ENCODE results near the gene ARID3A.

Gene ARID3A

DNA sequence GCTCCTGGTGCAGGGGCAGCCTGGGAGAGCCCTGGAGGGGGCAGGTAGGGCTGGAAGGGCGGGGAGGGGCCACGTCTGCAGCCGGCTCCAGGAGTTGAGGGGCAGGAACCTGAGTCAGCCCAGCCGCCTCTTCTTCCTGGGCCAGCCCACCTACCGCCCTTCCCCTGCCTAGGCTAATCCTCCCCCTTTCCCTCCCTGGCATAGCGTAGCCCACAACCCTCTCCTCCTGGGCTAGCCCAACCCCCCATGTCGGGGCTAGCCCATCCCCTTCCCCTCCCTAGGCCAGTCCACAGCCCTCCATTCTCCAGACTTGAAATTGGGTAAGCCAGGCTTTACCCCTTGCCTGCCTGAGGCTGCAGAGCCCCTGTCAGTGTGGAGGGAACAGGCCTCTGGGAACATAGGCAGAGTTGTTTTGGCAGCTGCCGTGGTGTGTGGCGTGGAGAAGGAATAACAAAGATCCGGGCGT lies 37.7 kb downstream of the ARID3A start:
- no peak for DNase-seq (ENCODE audit: low read depth)

DNA sequence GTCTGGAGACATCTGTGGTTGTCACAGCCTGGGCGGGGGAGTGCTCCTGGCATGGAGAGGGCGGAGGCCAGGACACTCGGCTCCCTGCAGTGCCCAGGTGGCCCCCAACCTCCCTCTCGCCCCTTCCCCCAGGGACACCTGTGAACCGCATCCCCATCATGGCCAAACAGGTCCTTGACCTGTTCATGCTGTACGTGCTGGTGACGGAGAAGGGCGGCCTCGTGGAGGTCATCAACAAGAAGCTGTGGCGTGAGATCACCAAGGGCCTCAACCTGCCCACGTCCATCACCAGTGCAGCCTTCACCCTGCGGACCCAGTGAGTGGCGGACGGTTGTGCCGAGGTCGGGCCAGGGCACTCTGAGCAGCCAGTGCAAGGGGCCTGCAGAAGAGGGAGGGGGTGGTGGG lies 38.3 kb downstream of the ARID3A start:
- DNase-seq (ENCODE audit: low read depth) = no peak

DNA sequence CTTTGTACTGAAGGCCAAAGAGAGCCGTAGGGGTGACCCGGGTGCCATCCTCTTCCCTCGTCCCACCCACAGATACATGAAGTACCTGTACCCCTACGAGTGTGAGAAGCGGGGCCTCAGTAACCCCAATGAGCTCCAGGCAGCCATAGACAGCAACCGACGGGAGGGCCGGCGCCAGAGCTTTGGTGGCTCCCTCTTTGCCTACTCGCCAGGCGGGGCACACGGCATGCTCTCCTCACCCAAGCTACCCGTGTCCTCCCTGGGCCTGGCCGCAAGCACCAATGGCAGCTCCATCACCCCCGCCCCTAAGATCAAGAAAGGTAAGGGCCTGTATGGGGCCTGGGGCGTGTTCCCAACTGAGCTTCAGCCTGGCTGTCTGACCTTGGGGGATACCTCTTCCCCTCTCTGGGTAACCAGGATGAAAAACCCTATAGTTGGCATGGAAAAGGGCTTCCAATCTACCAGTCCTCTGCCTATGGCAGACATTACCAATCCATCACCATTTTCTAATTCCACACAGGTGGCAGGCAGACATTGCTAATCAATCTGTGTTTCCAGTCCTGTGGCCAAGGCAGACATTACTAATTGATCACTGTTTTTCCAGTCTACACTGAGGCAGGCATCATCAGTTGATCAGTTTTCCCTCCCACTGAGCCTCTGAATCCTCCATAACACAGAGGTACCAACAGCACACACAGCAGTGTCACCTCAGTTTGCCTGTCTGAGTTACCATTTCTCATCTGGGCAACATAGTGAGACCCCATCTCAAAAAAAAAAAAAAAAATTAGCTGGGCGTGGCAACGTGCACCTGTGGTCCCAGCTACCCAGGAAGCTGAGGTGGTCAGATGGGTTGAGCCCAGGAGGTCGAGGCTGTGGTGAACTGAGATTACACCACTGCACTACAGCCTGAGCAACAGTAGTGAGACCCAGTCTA lies 39.2 kb downstream of the ARID3A start:
- no peak for DNase-seq (ENCODE audit: low read depth)

DNA sequence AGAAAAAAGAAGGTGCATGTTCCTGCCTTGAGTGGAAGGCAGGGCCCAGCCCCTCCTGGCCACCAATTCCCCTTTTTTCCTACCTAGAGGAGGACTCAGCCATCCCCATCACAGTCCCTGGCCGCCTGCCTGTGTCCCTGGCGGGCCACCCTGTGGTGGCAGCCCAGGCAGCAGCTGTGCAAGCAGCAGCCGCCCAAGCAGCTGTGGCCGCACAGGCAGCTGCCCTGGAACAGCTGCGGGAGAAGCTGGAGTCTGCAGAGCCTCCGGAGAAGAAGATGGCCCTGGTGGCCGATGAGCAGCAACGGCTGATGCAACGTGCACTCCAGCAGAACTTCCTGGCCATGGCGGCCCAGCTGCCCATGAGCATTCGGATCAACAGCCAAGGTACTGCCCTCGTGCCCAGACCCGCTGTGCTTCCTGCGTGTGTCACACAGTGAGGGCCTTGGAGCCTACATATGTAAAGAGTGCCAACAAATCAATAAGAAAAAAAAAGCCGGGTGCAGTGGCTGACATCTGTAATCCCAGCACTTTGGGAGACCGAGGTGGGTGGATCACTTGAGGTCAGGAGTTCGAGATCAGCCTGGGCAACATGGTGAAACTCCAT lies 40.8 kb downstream of the ARID3A start:
- DNase-seq (ENCODE audit: low read depth) = no peak

DNA sequence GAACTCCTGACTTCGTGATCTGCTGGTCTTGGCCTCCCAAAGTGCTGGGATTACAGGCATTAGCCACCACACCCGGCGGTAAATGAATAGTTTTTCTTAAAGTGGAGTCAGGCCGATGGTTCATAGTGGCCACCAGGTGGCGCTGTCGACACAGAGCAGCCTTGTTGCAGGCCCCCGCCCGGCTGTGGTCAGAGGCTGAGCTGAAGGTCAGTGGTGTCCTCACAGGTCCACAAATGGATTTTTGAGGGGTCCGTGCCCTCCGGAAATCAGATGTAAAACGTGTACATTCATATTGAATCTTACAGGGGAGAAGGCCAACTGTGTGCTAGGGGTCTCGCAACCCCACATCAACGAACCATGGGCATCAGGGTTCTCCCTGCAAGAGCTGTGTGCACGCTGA lies 44.9 kb downstream of the ARID3A start:
- no peak for DNase-seq (ENCODE audit: low read depth)

DNA sequence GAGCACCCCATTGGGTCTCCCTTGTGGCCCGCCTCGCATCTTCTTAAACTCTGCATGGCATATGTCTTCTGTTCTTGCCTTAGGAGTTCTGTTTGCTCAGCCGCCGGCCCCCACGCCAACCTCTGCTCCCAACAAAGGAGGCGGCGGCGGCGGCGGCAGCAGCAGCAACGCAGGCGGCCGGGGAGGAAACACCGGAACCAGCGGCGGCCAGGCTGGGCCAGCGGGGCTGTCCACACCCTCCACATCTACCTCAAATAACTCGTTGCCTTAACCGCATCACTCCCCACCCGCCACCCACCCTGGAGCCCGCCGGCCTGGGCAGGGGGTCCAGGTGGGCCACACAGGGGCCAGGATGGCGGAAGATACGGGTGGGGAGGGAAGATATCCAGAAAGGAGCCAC lies 46.0 kb downstream of the ARID3A start:
- DNase-seq (ENCODE audit: low read depth) = no peak

DNA sequence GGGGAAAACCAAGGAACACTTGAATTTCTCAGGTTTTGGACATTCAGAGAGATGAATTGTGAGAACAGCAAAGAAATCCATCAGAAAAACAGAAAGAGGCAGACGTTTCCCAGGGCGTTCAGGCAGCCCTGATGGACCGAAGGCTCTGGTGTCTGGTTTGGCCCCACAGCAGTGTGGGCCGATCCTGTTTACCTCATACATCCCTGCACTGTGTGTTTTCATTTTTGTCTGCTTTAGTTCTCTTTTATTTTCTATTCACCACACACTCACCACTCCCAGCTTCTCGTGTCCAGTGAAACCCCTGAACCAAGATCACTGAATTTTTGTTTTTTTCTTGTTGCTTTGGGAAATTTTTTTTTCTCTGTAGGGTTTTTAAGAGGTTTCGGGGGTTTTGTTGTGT lies 46.4 kb downstream of the ARID3A start:
- no peak for DNase-seq (ENCODE audit: low read depth)

DNA sequence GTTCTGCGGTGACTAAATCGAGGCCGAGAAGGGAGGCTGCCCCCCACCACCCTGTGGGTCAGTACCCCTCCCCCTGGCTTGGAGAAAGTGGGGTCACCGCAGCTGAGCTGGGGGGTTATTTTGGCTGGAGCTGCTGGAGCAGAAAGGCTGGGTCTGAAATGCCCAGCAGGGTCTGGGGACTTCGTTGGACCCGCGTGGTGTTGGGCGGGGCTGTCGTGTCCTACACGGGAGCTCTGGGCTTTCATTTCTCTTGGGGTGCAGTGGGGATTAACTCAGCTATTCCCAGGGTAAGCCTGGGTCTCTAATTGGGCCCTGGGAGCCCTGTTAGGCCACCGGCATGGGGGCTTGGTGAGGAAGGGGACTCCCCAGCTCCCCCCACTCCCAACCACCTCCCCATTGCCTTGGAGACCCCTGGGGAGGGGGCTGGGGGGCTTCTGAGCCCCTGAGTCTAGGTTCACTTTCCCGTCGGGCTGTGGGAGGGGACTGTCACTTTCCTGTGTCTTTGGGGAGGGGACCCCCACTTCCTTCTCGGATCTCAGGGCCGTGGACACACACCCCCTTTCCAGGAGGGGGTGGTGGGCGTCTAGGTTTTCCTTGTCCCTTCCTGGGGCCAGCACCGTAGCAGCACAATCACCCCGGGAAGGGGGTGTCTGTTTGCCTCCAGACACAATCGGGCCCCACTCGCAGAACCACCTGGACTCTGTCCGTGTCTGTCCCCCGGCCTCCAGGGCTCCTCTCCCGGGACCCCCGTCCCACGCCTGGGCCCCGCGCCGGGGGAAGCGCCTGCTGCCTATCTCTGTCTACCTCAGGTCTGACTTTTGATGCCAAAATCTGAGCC lies 48.1 kb downstream of the ARID3A start:
- DNase-seq (ENCODE audit: low read depth) = no peak

DNA sequence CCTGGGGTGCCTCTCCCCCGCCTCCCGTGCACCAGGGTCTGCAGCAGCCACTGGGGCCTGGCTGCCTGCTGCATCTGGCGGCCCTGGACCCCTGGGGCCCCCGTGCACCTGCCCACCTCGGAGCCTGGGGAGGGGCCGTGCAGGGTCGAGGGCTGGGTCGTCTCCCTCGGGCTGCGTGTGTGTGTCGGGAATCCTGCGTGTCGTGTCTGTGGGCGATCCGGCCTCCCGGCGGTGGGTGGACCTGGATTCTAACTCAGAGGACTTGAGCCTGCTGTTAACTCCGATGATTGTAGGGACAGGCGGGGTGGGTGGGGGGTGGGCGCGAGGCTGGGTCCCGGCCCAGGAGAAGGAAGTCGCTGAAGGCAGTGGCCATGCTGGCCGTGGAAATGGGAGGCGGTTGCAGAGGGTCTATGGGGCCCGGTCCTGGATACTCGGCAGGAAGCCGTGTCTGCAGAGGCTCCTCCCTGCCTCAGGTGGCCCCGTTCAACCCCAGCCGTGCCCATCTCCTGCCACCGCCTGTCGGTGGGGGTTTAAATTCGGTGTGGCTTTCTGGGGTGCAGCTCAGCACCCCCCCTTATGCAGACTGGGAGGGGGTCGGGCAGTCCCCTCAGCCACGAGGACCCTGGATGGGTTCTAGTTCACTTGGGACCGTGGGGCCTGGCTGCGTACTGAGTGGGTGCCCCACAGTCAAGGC lies 48.9 kb downstream of the ARID3A start:
- no peak for DNase-seq (ENCODE audit: low read depth)

DNA sequence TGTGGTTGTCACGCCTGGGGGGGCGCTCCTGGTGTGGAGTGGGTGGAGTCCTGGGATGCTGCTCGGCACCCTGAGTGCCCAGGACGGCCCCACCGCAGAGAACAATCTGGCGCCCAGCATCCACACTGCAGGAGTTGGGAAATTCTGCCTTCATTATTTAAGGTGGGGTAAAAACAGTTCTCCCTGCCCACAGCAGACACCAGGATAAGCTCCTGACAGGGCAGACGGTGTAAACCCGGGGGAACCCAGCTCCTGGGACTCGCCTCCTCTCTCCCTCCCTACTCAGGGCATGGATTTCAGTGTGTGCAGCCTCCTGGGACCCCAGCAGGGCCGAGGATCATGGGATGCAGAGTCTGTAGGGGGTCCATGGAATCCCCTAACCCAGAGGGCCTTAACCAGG lies 50.6 kb downstream of the ARID3A start:
- no peak for DNase-seq (ENCODE audit: low read depth)

DNA sequence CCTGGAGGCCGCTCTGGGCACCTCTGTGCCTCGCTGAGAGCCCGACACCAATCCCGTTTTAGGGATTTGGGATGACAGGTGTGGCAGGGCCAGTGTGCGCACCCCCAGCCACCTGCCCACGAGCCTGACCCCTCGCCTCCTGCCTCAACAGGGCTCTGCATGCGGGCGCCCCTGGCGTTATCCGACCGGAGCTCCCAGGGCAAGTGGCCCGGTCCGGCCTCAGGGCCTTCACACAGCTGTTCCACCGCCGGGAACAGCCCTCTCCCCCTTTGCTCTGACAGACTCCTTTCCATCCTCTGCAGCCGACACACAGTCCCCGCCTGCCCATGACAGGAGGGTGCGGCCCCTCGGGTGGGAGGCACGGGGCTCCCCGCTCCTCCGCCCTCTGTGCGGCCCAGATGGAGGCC lies 51.2 kb downstream of the ARID3A start:
- DNase-seq (ENCODE audit: low read depth) = no peak

DNA sequence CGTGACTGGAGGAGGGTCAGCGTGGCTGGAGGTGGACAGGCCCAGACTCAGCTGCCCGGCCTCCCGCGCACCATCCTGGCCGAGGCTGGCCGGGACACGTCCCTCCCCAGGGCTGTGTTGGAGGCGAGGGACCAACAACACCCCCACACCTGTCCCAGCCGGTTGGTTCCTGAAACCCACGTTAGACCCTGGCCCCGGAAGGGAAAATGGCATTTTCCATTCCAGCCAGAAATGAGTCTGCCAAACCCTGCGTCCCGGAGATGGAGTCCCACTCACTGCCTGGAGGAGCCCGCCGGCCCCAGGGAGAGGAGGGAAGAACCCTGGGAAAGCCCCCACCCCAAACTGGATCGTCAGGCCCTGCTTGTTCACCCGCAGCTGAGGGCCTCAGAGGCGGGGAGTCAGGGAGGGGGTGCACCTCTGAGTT lies 53.5 kb downstream of the ARID3A start:
- no peak for DNase-seq (ENCODE audit: low read depth)

DNA sequence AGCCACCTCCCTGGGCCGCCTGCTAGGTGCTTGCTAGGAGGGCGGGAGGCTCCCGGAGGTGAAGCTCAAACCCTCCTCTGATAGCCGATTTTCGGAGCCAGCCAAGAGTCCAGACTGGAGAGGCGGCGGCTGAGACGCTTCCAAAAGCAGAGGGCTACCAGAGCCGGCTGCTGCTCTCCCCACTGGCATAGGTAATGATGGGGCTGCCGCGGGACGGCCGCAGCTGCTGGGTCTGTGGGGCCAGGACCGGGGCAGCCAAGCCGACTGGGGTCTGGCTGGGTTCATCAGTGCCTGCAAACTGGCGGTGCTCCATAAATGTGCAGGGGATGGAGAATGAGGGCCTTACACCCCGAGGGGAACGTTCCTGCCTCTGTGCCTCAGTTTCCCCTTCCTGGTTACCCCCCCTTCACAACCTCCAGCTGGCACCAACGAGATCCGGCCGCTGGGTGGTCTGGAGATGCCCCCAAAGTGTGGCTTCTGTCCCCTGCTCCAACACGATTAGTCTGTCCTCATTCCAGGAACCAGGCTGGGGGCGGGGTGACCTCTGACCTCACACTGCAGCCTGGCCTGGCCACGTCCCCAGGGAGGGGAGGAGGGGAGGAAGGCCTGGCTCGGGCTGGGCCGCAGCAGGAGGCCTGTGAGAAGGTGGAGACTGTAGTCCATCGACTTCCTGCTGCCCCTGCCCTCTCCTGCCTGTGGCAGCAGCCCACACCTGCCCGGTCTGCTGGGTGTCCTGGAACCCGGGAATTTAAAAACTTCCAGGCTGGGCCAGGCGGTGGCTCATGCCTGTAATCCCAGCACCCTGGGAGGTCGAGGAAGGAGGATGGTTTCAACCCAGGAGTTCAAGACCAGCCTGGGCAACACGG lies 54.5 kb downstream of the ARID3A start:
- DNase-seq (ENCODE audit: low read depth) = no peak

DNA sequence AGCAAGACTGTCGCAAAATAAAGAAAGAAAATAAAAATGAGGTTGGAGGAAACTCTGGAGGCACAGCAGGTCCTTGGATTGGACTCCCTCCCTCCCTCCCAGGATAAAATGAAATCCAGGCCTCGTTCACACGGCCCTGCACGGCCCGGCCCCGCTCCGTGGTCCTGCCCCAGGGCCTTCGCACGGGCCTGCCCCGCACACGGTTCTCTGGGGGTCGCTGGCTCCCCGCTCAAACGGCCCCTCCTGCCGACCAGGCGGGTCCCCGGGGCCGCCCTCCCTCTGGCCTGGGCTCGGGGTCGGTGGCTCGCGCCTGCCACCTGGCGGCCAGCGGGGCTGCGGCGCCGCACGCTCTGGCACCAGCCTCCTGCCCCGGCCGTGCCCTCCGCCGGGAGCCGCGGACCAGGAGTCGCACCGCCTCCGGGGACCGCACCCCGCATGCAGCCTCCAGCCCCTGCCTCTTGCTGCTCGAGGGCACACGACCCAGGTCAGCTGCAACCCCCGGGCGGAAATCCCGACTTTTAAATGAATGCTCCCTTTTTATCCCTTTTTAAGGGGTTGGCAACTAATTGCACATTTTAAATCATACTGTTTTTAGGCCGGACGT lies 56.8 kb downstream of the ARID3A start:
- DNase-seq (ENCODE audit: low read depth) = peak; percentile 62

DNA sequence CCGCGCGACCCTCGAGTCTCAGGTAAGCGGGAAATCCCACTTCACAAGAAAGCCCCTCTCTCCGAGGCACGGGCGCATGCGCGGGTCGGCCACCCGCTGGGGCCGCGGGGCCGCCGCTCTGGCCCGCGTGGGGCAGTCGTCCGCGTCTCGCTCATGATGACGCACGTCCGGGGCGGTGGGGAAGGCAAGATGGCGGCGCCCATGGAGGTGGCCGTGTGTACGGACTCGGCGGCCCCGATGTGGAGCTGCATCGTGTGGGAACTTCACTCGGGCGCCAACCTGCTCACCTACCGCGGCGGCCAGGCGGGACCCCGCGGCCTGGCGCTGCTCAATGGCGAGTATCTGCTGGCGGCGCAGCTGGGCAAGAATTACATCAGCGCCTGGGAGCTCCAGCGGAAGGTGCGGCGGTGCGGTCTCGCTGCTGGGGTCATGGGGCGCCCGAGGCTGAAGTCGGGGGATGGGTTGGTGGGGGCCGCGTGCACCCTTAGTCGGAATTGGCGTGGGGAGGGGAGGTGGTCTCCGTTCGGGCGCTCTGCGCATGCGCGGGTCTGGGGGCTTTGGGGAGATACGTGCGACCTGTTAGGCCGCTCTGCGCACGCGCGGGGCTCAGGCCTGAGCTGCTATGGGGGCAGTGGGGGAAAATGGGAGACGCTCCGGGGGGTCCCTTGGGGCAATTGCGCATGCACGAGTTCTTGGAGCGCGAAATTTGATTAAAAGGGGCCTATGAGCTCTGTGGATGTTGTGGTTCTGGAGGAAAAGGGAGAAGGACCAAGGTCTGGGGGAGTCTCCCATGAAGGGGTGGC lies 58.5 kb downstream of the ARID3A start, which contains the start of gene WDR18:
WDR18 (plus strand) TSS at position 181 of the 803 bp plus-strand sequence; CDS start at position 190, 9 bp downstream.
- DNase-seq (ENCODE audit: low read depth) = peak; percentile 85

DNA sequence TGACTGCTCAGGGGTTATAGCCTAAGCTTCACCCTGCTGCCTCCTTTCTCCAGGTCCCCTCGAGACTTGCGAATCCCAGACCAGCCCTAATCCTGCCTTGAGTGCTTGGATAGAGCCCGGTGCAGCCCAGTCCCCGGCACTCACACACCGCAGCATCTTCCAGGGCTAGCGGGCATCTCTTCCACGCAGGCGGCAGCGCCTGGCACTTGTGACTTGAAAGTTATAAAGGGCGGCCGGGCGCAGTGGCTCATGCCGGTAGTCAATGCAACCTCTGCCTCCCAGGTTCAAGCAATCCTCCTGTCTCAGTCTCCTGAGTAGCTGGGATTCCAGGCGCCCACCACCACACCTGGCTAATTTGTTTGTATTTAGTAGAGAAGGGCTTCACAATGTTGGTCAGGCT lies 60.2 kb downstream of the ARID3A start:
- DNase-seq (ENCODE audit: low read depth) = no peak

DNA sequence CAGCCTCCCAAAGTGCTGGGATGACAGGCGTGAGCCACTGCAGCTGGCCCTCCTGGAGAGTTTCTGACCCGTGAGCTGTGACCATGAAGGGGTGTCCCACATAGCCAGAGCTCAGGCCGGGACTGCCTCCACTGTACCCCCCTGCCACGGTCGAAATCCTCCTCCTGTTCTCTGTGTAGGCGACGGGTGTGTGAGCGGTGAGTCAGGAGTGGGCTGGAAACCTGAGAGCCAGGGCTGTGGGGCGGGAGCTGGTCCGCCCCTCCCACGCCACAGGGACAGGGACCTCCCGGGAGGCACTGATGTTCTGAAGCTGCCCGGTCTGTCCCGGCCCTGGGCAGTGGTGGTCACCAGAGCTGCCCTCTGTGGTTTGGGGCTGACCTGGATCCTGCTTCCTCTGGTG lies 62.2 kb downstream of the ARID3A start:
- DNase-seq (ENCODE audit: low read depth) = no peak

DNA sequence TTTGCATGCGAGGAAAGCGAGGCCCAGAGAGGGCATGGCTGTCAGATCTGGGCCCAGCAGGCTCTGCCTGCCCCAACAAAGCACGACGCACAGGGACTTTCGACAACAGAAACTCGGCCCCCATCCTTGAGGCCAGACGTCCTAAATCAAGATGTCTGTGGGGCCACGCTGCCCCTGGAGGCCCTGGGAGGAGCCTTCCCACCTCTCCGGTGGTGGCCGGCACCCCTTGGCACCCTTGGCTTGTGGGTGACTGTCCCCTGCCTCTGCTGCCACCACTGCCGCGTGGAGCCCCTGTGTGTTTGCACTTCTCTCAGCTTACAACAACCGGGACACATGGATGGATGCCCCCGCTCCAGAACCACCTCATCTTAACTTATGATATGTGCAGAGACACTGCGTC lies 62.7 kb downstream of the ARID3A start:
- no peak for DNase-seq (ENCODE audit: low read depth)

DNA sequence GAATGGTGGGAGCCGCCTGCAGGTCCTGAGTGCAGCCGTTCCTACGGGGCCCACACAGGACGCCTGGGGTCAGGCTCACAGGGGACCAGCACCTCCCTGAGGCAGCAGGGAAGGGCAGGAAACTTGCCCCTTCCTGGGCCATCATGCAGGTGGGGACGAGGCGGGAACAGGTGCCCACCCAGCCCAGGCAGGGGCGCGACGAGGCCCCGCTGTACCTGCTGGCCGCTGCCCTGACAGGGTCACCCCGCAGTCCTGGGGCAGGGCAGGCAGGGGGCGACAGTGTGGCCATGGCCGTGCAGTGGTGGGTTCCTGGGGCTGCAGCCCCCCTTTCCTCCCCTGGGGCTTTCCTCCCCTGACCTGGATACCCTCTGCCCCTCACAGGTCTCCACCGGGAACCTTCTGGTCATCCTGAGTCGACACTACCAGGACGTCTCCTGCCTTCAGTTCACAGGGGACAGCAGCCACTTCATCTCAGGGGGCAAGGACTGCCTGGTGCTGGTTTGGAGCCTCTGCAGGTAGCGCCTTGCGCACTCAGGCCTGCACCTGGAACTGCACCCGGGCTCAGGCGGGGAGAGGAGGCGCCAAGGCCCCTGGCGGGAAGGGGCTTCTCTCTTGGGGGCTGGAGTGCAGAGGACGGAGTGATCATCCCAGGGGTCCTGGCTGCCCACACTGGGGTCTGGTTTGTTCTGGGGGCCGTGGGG lies 63.7 kb downstream of the ARID3A start:
- DNase-seq (ENCODE audit: low read depth) = no peak

All from activated gamma-delta T cell treated with anti-CD3 and anti-CD28 coated beads, Interleukin-2, amount 50 U/mL, for 16 hours (primary cell).